OCI-LY3 (cell line): ENCODE measurements around the gene SPATA46.

ENCODE experiments used
- CTCF ChIP-seq: fragments of 200-600, 300-600 bp; sonication (generic); IDR thresholded peaks from 2 replicates; pipeline ENCODE4 v1.5.1; 2014; ENCODE audit warnings: antibody characterized with exemption, low read length, low read depth
- EZH2phosphoT487 ChIP-seq: fragments of 200-600 bp; shearing (Covaris generic); IDR thresholded peaks from 2 replicates; pipeline ENCODE4 v1.6.1; 2018; ENCODE audit warnings: antibody characterized with exemption, mixed run types, low read depth

- no peak for TF ChIP-seq CTCF
- no peak for TF ChIP-seq EZH2phosphoT487
Observed at GRCh38 chr1:162349635-162350330, 26.9 kb downstream of the SPATA46 start.
